CD1c-positive myeloid dendritic cell (primary cell): ENCODE results near the gene KCTD19.

Experiments
- DNase-seq: peaks from one replicate; pipeline ENCODE4 v3.0.0-alpha.2; 2016; ENCODE audit errors: extremely low spot score

KCTD19 gene

GRCh38 chr16:67283039-67283825 is 43.3 kb downstream of the KCTD19 start:
- peak; percentile 30 for DNase-seq

GRCh38 chr16:67282447-67282805 is 44.1 kb downstream of the KCTD19 start:
- no peak for DNase-seq

- no peak for DNase-seq
Observed at GRCh38 chr16:67281536-67282446, 44.8 kb downstream of the KCTD19 start.

GRCh38 chr16:67280090-67281015 is 46.2 kb downstream of the KCTD19 start:
- DNase-seq: no peak

GRCh38 chr16:67279296-67280089 is 47.0 kb downstream of the KCTD19 start, which contains the start of gene PLEKHG4:
PLEKHG4 (plus strand) TSS chr16:67279532; CDS start chr16:67280045, 513 bp downstream.
- DNase-seq: peak; percentile 88

- DNase-seq: no peak
Observed at GRCh38 chr16:67278773-67279295, 47.7 kb downstream of the KCTD19 start.

- DNase-seq: no peak
Observed at GRCh38 chr16:67277999-67278772, 48.4 kb downstream of the KCTD19 start.

GRCh38 chr16:67277294-67277998 is 49.1 kb downstream of the KCTD19 start:
- peak; percentile 4 for DNase-seq

GRCh38 chr16:67275321-67275720 is 51.2 kb downstream of the KCTD19 start:
- DNase-seq: no peak

GRCh38 chr16:67271446-67271845 is 55.1 kb downstream of the KCTD19 start:
- no peak for DNase-seq

- no peak for DNase-seq
Observed at GRCh38 chr16:67270931-67271338, 55.6 kb downstream of the KCTD19 start.

GRCh38 chr16:67269766-67270165 is 56.8 kb downstream of the KCTD19 start:
- no peak for DNase-seq

GRCh38 chr16:67268136-67268579 is 58.4 kb downstream of the KCTD19 start:
- DNase-seq: no peak

GRCh38 chr16:67265834-67266233 is 60.7 kb downstream of the KCTD19 start:
- no peak for DNase-seq

- no peak for DNase-seq
Observed at GRCh38 chr16:67264866-67265265, 61.7 kb downstream of the KCTD19 start.

GRCh38 chr16:67264277-67264676 is 62.3 kb downstream of the KCTD19 start:
- no peak for DNase-seq

- DNase-seq: no peak
Observed at GRCh38 chr16:67263201-67263600, 63.3 kb downstream of the KCTD19 start.

- DNase-seq: peak; percentile 38
Observed at GRCh38 chr16:67260426-67261063, 66.0 kb downstream of the KCTD19 start.

- no peak for DNase-seq
Observed at GRCh38 chr16:67259705-67260104, 66.8 kb downstream of the KCTD19 start.
